H1 (cell line): ENCODE results near the gene VAMP2. TPM values are rescaled to one million over a fixed set of nuclear protein-coding genes. Genes with fewer than 3 reads are reported as not detected.

Experiments
- ASH2L ChIP-seq: fragments of 200-600, 300-600 bp; sonication (generic); IDR thresholded peaks from one replicate; pipeline ENCODE4 v1.7.1; 2017; ENCODE audit warnings: low read length
- BACH1 ChIP-seq: IDR thresholded peaks from 2 replicates; pipeline ENCODE4 v1.6.1; 2012; ENCODE audit warnings: low read length, improper control_type of control experiment
- BCL11A ChIP-seq, 2 experiments: IDR thresholded peaks; one replicate each; pipeline ENCODE4 v1.6.1; 2011; ENCODE audit warnings: low read depth in 2 of 2, low read length in 2 of 2, mild to moderate bottlenecking in 2 of 2
- CBX5 ChIP-seq: fragments of 300-800, 300-1000 bp; sonication (generic); IDR thresholded peaks from 2 replicates; pipeline ENCODE4 v1.7.1; 2016; ENCODE audit warnings: antibody characterized with exemption, low read length, low read depth
- CHD1 ChIP-seq: IDR thresholded peaks from 2 replicates; pipeline ENCODE4 v1.6.1; 2012; ENCODE audit warnings: low read depth, low read length, improper control_type of control experiment
- FOSL1 ChIP-seq: IDR thresholded peaks from 2 replicates; pipeline ENCODE4 v1.6.1; 2011; ENCODE audit warnings: mild to moderate bottlenecking, low read depth, low read length, moderate library complexity; ENCODE audit not compliant: insufficient read depth
- HDAC6 ChIP-seq: IDR thresholded peaks from one replicate; pipeline ENCODE4 v1.7.1; 2012; ENCODE audit warnings: low read depth, mild to moderate bottlenecking, inconsistent platforms, low read length, moderate library complexity
- JUN ChIP-seq: IDR thresholded peaks from 2 replicates; pipeline ENCODE4 v1.6.1; 2011; ENCODE audit warnings: low read depth, mild to moderate bottlenecking, improper control_type of control experiment, low read length
- JUND ChIP-seq: IDR thresholded peaks from 2 replicates; pipeline ENCODE4 v1.6.1; 2011; ENCODE audit warnings: mild to moderate bottlenecking, improper control_type of control experiment, low read length
- KDM4A ChIP-seq: IDR thresholded peaks from one replicate; pipeline ENCODE4 v1.7.1; 2012; ENCODE audit warnings: low read depth, mild to moderate bottlenecking, moderate library complexity, low read length, inconsistent platforms; ENCODE audit not compliant: severe bottlenecking
- KDM5A ChIP-seq: fragments of 200-600 bp; IDR thresholded peaks from 2 replicates; pipeline ENCODE4 v1.7.1; 2012; ENCODE audit warnings: mild to moderate bottlenecking, low read length, inconsistent platforms, mixed read lengths
- NANOG ChIP-seq: IDR thresholded peaks from 2 replicates; pipeline ENCODE4 v1.6.1; 2011; ENCODE audit warnings: low read length, low read depth, mild to moderate bottlenecking, inconsistent platforms; ENCODE audit not compliant: insufficient read depth, poor library complexity, severe bottlenecking
- NRF1 ChIP-seq: IDR thresholded peaks from 2 replicates; pipeline ENCODE4 v1.6.1; 2011; ENCODE audit warnings: mild to moderate bottlenecking, low read depth, low read length, improper control_type of control experiment
- POLR2AphosphoS5 ChIP-seq: IDR thresholded peaks from 2 replicates; pipeline ENCODE4 v1.6.1; 2011; ENCODE audit warnings: low read depth, low read length
- POU5F1 ChIP-seq: IDR thresholded peaks from 2 replicates; pipeline ENCODE4 v1.6.1; 2011; ENCODE audit warnings: low read depth, mild to moderate bottlenecking, low read length, moderate library complexity
- RAD21 ChIP-seq, 2 experiments: IDR thresholded peaks in 1 of 2; conservative IDR thresholded peaks in 1 of 2; 2 replicates each; pipeline ENCODE4 v1.6.1; 2011; ENCODE audit warnings: low read depth in 2 of 2, low read length in 2 of 2, improper control_type of control experiment in 1 of 2, inconsistent platforms in 1 of 2, mild to moderate bottlenecking in 1 of 2, moderate library complexity in 1 of 2
- SIRT6 ChIP-seq: IDR thresholded peaks from one replicate; pipeline ENCODE4 v1.7.1; 2012; ENCODE audit warnings: low read length, inconsistent platforms
- SP2 ChIP-seq: IDR thresholded peaks from 2 replicates; pipeline ENCODE4 v1.6.1; 2012; ENCODE audit warnings: mild to moderate bottlenecking, low read length, inconsistent platforms
- SUZ12 ChIP-seq: fragments of 200-600 bp; sonication (generic); IDR thresholded peaks from 2 replicates; pipeline ENCODE4 v1.6.1; 2012; ENCODE audit warnings: mild to moderate bottlenecking, inconsistent platforms, low read length, moderate library complexity, mixed read lengths
- TAF7 ChIP-seq: optimal IDR thresholded peaks from 2 replicates; pipeline ENCODE3; 2011; ENCODE audit warnings: low read depth, mild to moderate bottlenecking, inconsistent platforms, low read length, moderate library complexity, borderline replicate concordance
- polyA plus RNA-seq, 7 experiments: library from polyadenylated mRNA; depleted of rRNA in 3 of 7; stranded (reverse) in 5 of 7; unstranded in 2 of 7; fragments of >200 nt in 5 of 7; fragments of 200-250 nt in 2 of 7; gene quantifications; 1 replicate in 5 of 7; 2 replicates in 1 of 7; 4 replicates in 1 of 7; pipeline versions ENCODE4 v1.2.1 to v1.2.3, GENCODE V29; 2011 to 2013; ENCODE audit warnings: missing spikeins in 2 of 7, mixed read lengths in 2 of 7
- total RNA-seq: library from RNA; stranded (reverse); fragmentation: NEBNext Ultra II Directional; extraction: Animal tissue kit (Norgen Biotek cat#: 25700); gene quantifications from 2 replicates; pipeline ENCODE4 v1.2.1, GENCODE V29; 2021
- TF ChIP-seq, protein P1 (sequence below), 3 experiments: IDR thresholded peaks; 1 replicate in 2 of 3; 2 replicates in 1 of 3; pipeline versions ENCODE4 v1.5.1 to v1.6.1; 2011; ENCODE audit warnings: low read length in 3 of 3, mild to moderate bottlenecking in 3 of 3, inconsistent platforms in 2 of 3, low read depth in 1 of 3, moderate library complexity in 1 of 3; ENCODE audit not compliant: insufficient read depth in 1 of 3; ENCODE audit errors: control extremely low read depth in 1 of 3
- TF ChIP-seq, protein P2 (sequence below): IDR thresholded peaks from 2 replicates; pipeline ENCODE4 v1.6.1; 2012; ENCODE audit warnings: inconsistent platforms

Gene VAMP2
- total and polyA plus RNA-seq, 2 of the 8 experiments (the other 6 are each of a cell fraction or from before 2014, with no cell fraction given), result 19.3 to 20.5 TPM

DNA sequence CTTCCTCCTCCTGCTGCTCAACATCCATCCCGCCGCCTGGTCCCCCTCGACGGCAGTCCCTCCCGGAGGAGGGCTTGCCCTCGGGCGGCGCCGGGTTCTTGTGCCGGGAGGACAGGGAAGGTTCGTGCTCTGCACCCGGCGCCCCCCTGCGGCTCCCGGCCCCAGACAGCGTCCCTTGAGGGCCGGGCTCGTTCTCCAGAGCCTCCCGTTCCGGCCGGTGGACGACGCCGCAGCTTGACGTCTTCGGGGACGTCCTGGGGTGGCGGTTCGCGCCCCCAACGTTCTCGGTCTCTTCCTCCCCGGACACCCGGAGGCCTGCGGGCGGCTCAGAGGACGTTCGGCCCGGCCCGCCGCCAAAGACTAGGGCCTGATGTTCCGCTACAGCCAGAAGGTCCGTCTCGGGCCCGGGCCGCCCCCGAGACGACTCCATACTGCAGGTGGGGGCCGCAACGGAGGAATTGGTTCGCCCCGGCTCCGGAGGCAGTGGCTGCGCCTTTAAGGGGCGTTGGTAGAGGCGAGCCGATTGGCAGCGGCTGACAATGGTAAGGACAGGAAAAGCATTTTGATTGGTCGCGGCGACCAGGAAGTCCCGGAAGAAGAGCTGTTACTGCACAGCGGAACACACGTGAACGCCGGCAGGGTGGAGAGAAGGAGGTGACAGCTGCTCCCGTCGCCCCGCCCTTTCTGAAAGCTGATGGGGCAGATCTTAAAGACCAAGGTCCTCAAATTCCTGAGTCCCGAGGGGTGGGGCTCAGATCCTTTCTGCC is 27.1 kb upstream of the VAMP2 start, which contains the start of gene BORCS6 (continued):
- TF ChIP-seq, protein P1, sequence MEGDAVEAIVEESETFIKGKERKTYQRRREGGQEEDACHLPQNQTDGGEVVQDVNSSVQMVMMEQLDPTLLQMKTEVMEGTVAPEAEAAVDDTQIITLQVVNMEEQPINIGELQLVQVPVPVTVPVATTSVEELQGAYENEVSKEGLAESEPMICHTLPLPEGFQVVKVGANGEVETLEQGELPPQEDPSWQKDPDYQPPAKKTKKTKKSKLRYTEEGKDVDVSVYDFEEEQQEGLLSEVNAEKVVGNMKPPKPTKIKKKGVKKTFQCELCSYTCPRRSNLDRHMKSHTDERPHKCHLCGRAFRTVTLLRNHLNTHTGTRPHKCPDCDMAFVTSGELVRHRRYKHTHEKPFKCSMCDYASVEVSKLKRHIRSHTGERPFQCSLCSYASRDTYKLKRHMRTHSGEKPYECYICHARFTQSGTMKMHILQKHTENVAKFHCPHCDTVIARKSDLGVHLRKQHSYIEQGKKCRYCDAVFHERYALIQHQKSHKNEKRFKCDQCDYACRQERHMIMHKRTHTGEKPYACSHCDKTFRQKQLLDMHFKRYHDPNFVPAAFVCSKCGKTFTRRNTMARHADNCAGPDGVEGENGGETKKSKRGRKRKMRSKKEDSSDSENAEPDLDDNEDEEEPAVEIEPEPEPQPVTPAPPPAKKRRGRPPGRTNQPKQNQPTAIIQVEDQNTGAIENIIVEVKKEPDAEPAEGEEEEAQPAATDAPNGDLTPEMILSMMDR (IDR thresholded peaks at IDR 0.05; ENCODE audit: control extremely low read depth in 1 of 3, insufficient read depth in 1 of 3, low read depth in 1 of 3, low read length in 3 of 3), result no peak
- no peak for TF ChIP-seq CBX5
- no peak for TF ChIP-seq FOSL1
- no peak for TF ChIP-seq HDAC6
- no peak for TF ChIP-seq TAF7
- TF ChIP-seq KDM4A, result peak; percentile 76
- no peak for TF ChIP-seq NANOG
- TF ChIP-seq BACH1, result peak; percentile 66; the same call in 1 of the 2 replicates
- no peak for TF ChIP-seq KDM5A
- TF ChIP-seq RAD21 (IDR thresholded peaks at IDR 0.05 in 1 of 2, conservative IDR thresholded peaks at IDR 0.05 in 1 of 2; ENCODE audit: low read depth in 2 of 2, low read length in 2 of 2), result no peak
- no peak for TF ChIP-seq JUN
- no peak for TF ChIP-seq CHD1
- no peak for TF ChIP-seq SIRT6
- no peak for TF ChIP-seq SUZ12
- no peak for TF ChIP-seq POLR2AphosphoS5
- peak; percentile 67 for TF ChIP-seq ASH2L
- no peak for TF ChIP-seq POU5F1
- no peak for TF ChIP-seq BCL11A (IDR thresholded peaks at IDR 0.05; ENCODE audit: low read depth in 2 of 2, low read length in 2 of 2)
- TF ChIP-seq, protein P2, sequence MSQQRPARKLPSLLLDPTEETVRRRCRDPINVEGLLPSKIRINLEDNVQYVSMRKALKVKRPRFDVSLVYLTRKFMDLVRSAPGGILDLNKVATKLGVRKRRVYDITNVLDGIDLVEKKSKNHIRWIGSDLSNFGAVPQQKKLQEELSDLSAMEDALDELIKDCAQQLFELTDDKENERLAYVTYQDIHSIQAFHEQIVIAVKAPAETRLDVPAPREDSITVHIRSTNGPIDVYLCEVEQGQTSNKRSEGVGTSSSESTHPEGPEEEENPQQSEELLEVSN, result peak; percentile 11; the same call in 1 of the 2 replicates
- TF ChIP-seq SP2, result no peak
- no peak for TF ChIP-seq NRF1
- no peak for TF ChIP-seq JUND
